Smooth muscle cell (in vitro differentiated cells): Measurements from ENCODE around the gene SEC14L3. TPM values are rescaled to one million over a fixed set of nuclear protein-coding genes. Genes with fewer than 3 reads are reported as not detected.

Experiments
- DNase-seq: peaks from one replicate; lab custom pipeline; 2025; ENCODE audit not compliant: unreplicated experiment; lab: John Stamatoyannopoulos, UW
- H2AFZ ChIP-seq: fragments of 200-600 bp; sonication (generic); 2 replicates; pipeline ENCODE4 v1.6.0; 2016; ENCODE audit warnings: antibody characterized with exemption, low read depth, mild to moderate bottlenecking
- H3F3A ChIP-seq: fragments of 200-600 bp; sonication (generic); 2 replicates; pipeline ENCODE4 v1.6.0; 2017; ENCODE audit warnings: antibody characterized with exemption, low read depth
- H3K27ac ChIP-seq: fragments of 200-600 bp; sonication (generic); 2 replicates; pipeline ENCODE4 v1.5.1; 2016; ENCODE audit warnings: low read depth, mild to moderate bottlenecking
- H3K27me3 ChIP-seq: fragments of 200-600 bp; sonication (generic); 2 replicates; pipeline ENCODE4 v1.6.1; 2016; ENCODE audit warnings: low read depth, mild to moderate bottlenecking
- H3K36me3 ChIP-seq: fragments of 200-600 bp; sonication (generic); 2 replicates; pipeline ENCODE4 v1.5.1; 2016; ENCODE audit warnings: low read depth
- H3K4me1 ChIP-seq: fragments of 200-600 bp; sonication (generic); 2 replicates; pipeline ENCODE4 v1.5.1; 2016; ENCODE audit warnings: low read depth
- H3K4me2 ChIP-seq: fragments of 200-600 bp; sonication (generic); 2 replicates; pipeline ENCODE4 v1.6.0; 2016; ENCODE audit warnings: mild to moderate bottlenecking
- H3K4me3 ChIP-seq: fragments of 200-600 bp; sonication (generic); 2 replicates; pipeline ENCODE4 v1.5.1; 2016; ENCODE audit warnings: mild to moderate bottlenecking
- H3K79me2 ChIP-seq: fragments of 200-600 bp; sonication (generic); 2 replicates; pipeline ENCODE4 v1.6.0; 2016; ENCODE audit warnings: low read depth, mild to moderate bottlenecking
- H3K9ac ChIP-seq: fragments of 200-600 bp; sonication (generic); 2 replicates; pipeline ENCODE4 v1.6.0; 2016; ENCODE audit warnings: low read depth
- H3K9me3 ChIP-seq: fragments of 200-600 bp; sonication (generic); replicated peaks from 2 replicates; pipeline ENCODE4 v1.5.1; 2016; ENCODE audit warnings: low read depth
- H4K20me1 ChIP-seq: fragments of 200-600 bp; sonication (generic); 2 replicates; pipeline ENCODE4 v1.6.0; 2016; ENCODE audit warnings: low read depth
- CTCF ChIP-seq: fragments of 200-600 bp; sonication (generic); IDR thresholded peaks from 2 replicates; pipeline ENCODE4 v1.5.1; 2017; ENCODE audit warnings: borderline replicate concordance, mild to moderate bottlenecking, antibody characterized with exemption; ENCODE audit not compliant: insufficient read depth, poor library complexity, severe bottlenecking
- WGBS: methylation state at CpG from one replicate; pipeline ENCODE4 v1.1.7; 2016; ENCODE audit warnings: low lambda C conversion rate; 5-methylcytosine and 5-hydroxymethylcytosine counted together
- polyA plus RNA-seq: library from polyadenylated mRNA; unstranded; fragments of >200 nt; fragmentation: Nextera tagmentation; extraction: Ambion mirVana; gene quantifications from 2 replicates; pipeline ENCODE4 v1.2.1, GENCODE V29; 2016
- total RNA-seq: library from RNA; depleted of rRNA; stranded (reverse); fragments of >200 nt; gene quantifications from 2 replicates; pipeline ENCODE4 v1.2.3, GENCODE V29; 2014

Gene SEC14L3
- total and polyA plus RNA-seq, 2 experiments from 2014 or later, result not detected

DNA sequence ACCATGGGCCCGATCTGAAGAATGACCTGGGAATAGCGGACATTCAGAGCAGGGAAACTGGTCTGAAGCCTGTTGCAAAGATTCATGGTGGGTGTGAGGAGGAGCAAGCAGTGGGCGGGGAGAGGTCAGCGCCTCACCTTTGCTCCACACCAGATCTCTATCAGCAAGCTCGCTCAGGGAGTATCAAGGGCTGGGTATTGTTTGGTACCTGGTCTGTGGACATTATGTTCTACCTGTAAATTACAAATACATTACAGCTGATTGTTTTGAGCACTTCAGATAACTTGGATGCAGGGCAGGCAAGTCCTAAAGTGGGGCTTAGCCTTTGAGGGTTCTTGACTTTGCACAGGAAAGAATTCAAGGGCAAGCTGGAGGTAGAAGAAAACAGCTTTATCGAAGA is 44.5 kb upstream of the SEC14L3 start:
- no peak overlapping the region for H3K27ac ChIP-seq
- no peak for TF ChIP-seq CTCF
- no peak overlapping the region for H3K4me2 ChIP-seq
- no peaks in the 10 kb centered on the region for H3K36me3 ChIP-seq
- no peaks in the 10 kb centered on the region for H3K79me2 ChIP-seq
- H2AFZ ChIP-seq, result no peak overlapping the region
- H3K9ac ChIP-seq, result no peak overlapping the region
- H4K20me1 ChIP-seq, result no peaks in the 10 kb centered on the region
- no peaks in the 10 kb centered on the region for H3K4me1 ChIP-seq
- H3K9me3 ChIP-seq, result no peaks in the 10 kb centered on the region
- no peaks in the 10 kb centered on the region for H3F3A ChIP-seq
- no peak for DNase-seq
- no peaks in the 10 kb centered on the region for H3K27me3 ChIP-seq
- no peak overlapping the region for H3K4me3 ChIP-seq
- 89% methylated on average over 6 of the region's 6 CpGs for WGBS

DNA sequence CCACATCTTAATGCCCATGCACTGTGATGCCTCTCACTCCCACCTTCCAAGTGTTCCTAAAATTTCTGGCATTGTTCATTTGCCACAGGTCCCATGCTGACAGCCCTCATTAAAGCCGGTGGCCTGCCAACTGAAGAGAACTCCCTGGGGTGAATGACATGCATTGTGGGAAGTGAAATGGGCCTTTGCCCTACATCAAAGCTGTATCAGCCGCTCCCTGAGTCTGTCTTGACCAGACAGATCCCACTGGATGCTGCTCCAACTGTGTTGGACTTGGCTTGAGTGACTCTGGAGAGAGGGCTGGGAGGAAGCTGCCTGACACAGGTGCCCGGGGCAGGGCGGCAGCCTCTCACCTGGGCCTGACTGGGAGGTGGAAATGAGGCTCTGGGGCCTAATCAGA is 42.4 kb upstream of the SEC14L3 start:
- Histone ChIP-seq H3K9ac (no peak overlapping the region), H3K27ac (no peak overlapping the region), H3K36me3 (no peaks in the 10 kb centered on the region), H3K79me2 (no peaks in the 10 kb centered on the region), H3K27me3 (no peaks in the 10 kb centered on the region), H3K4me2 (no peak overlapping the region), H3K9me3 (no peaks in the 10 kb centered on the region), H3F3A (no peaks in the 10 kb centered on the region), H3K4me3 (no peak overlapping the region), H4K20me1 (no peaks in the 10 kb centered on the region), H3K4me1 (no peaks in the 10 kb centered on the region), H2AFZ (no peak overlapping the region)
- WGBS, result 90% methylated on average over 4 of the region's 4 CpGs
- DNase-seq, result no peak
- no peak for TF ChIP-seq CTCF

- DNase-seq, result no peak
- WGBS, result 92% methylated on average over 6 of the region's 6 CpGs
- Histone ChIP-seq H4K20me1 (no peaks in the 10 kb centered on the region), H3K4me2 (no peak overlapping the region), H3F3A (no peaks in the 10 kb centered on the region), H3K4me1 (no peaks in the 10 kb centered on the region), H3K4me3 (no peak overlapping the region), H3K36me3 (no peaks in the 10 kb centered on the region), H3K79me2 (no peaks in the 10 kb centered on the region), H2AFZ (no peak overlapping the region), H3K27ac (no peak overlapping the region), H3K27me3 (no peaks in the 10 kb centered on the region), H3K9me3 (no peaks in the 10 kb centered on the region), H3K9ac (no peak overlapping the region)
- TF ChIP-seq CTCF, result no peak
Measured at GRCh38 chr22:30513462-30513861, 41.6 kb upstream of the SEC14L3 start.

DNA sequence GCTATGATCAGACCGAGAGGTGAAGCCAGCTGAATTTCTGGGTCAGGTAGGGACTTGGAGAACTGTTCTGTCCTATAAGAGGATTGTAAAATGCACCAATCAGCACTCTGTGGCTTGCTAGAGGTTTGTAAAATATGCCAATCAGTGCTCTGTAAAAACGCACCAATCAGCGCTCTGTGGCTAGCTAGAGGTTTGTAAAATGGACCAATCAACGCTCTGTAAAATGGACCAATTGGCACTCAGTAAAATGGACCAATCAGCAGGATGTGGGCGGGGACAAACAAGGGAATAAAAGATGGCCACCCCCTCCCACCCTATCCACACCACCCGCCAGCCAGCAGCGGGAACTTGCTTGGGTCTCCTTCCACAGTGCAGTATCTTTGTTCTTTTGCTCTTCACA is 40.1 kb upstream of the SEC14L3 start:
- Histone ChIP-seq H3K9ac (no peak overlapping the region), H3K27me3 (no peaks in the 10 kb centered on the region), H3K79me2 (no peaks in the 10 kb centered on the region), H3K27ac (no peak overlapping the region), H3K9me3 (no peaks in the 10 kb centered on the region), H3F3A (no peaks in the 10 kb centered on the region), H3K4me3 (no peak overlapping the region), H3K36me3 (no peaks in the 10 kb centered on the region), H3K4me2 (no peak overlapping the region), H3K4me1 (no peaks in the 10 kb centered on the region), H4K20me1 (no peaks in the 10 kb centered on the region), H2AFZ (no peak overlapping the region)
- WGBS, result 96% methylated on average over 7 of the region's 7 CpGs
- TF ChIP-seq CTCF, result no peak
- no peak for DNase-seq
